ENCODE results near the gene OR7G3.

The OR7G3 gene

GRCh38 chr19:9109959-9110358 lies 16.8 kb downstream of the OR7G3 start:
- Histone ChIP-seq H3K27ac (ENCODE audit: low read length) (no peak overlapping the region), H3K36me3 (ENCODE audit: insufficient read depth, low read length) (no peaks in the 10 kb centered on the region), H3K27me3 (ENCODE audit: insufficient read depth, low read length, poor library complexity) (no peaks in the 10 kb centered on the region), H2AFZ (ENCODE audit: low read depth, low read length) (no peak overlapping the region), H3K79me2 (ENCODE audit: insufficient read depth, low read length) (no peaks in the 10 kb centered on the region), H3K9ac (ENCODE audit: low read depth, low read length) (no peak overlapping the region), H4K20me1 (ENCODE audit: insufficient read depth, low read length) (no peaks in the 10 kb centered on the region), H3K4me2 (ENCODE audit: insufficient read depth, low read length) (no peak overlapping the region), H3K4me1 (ENCODE audit: insufficient read depth, low read length) (no peaks in the 10 kb centered on the region), H3K4me3 (ENCODE audit: low read depth in 1 of 2, low read length in 2 of 2) (no peak overlapping the region), H3K9me3 (ENCODE audit: insufficient read depth, low read length, severe bottlenecking) (no peaks in the 10 kb centered on the region)
- TF ChIP-seq CTCF (IDR thresholded peaks at IDR 0.05; ENCODE audit: borderline replicate concordance, extremely low read depth, low read length, poor library complexity, severe bottlenecking) (no peak), EZH2 (IDR thresholded peaks at IDR 0.05; ENCODE audit: borderline replicate concordance, low read depth, low read length, severe bottlenecking) (no peak)
- DNase-seq (no peak), ATAC-seq (ENCODE audit: insufficient read depth, low read depth) (no peak)

GRCh38 chr19:9107375-9107774 lies 19.4 kb downstream of the OR7G3 start, which contains the start of gene OR7G2:
TSS of gene OR7G2 (minus strand) at chr19:9107475. CDS start at chr19:9103243, 4,232 bp downstream.
- TF ChIP-seq CTCF (IDR thresholded peaks at IDR 0.05; ENCODE audit: borderline replicate concordance, extremely low read depth, low read length, poor library complexity, severe bottlenecking): no peak
- no peak for TF ChIP-seq EZH2 (IDR thresholded peaks at IDR 0.05; ENCODE audit: borderline replicate concordance, low read depth, low read length, severe bottlenecking)
- Histone ChIP-seq H3K4me3 (ENCODE audit: low read depth in 1 of 2, low read length in 2 of 2) (no peak within 1 kb of the TSS), H3K27ac (ENCODE audit: low read length) (no peak within 1 kb of the TSS), H3K36me3 (ENCODE audit: insufficient read depth, low read length) (no peaks in the 10 kb centered on the region), H3K79me2 (ENCODE audit: insufficient read depth, low read length) (no peaks in the 10 kb centered on the region), H4K20me1 (ENCODE audit: insufficient read depth, low read length) (no peaks in the 10 kb centered on the region), H3K4me2 (ENCODE audit: insufficient read depth, low read length) (no peak within 1 kb of the TSS), H3K27me3 (ENCODE audit: insufficient read depth, low read length, poor library complexity) (no peaks in the 10 kb centered on the region), H2AFZ (ENCODE audit: low read depth, low read length) (no peak within 1 kb of the TSS), H3K4me1 (ENCODE audit: insufficient read depth, low read length) (no peaks in the 10 kb centered on the region), H3K9ac (ENCODE audit: low read depth, low read length) (no peak within 1 kb of the TSS), H3K9me3 (ENCODE audit: insufficient read depth, low read length, severe bottlenecking) (no peaks in the 10 kb centered on the region)
- ATAC-seq (ENCODE audit: insufficient read depth, low read depth) (no peak), DNase-seq (no peak)

GRCh38 chr19:9086761-9087160 lies 40.0 kb downstream of the OR7G3 start, which contains the start of gene OR1M1:
TSS of gene OR1M1 (plus strand) at chr19:9087061. CDS start at chr19:9093245, 6,184 bp downstream.
- no peak within 1 kb of the TSS for H3K4me3 ChIP-seq (ENCODE audit: low read depth in 1 of 2, low read length in 2 of 2)

More at GRCh38 chr19:9086761-9087160, 40.0 kb downstream of the OR7G3 start, which contains the start of gene OR1M1:
- no peak for DNase-seq
- H3K9ac ChIP-seq (ENCODE audit: low read depth, low read length): no peak within 1 kb of the TSS
- no peak within 1 kb of the TSS for H2AFZ ChIP-seq (ENCODE audit: low read depth, low read length)
- no peaks in the 10 kb centered on the region for H3K79me2 ChIP-seq (ENCODE audit: insufficient read depth, low read length)
- no peak for TF ChIP-seq CTCF (IDR thresholded peaks at IDR 0.05; ENCODE audit: borderline replicate concordance, extremely low read depth, low read length, poor library complexity, severe bottlenecking)
- no peak for TF ChIP-seq EZH2 (IDR thresholded peaks at IDR 0.05; ENCODE audit: borderline replicate concordance, low read depth, low read length, severe bottlenecking)
- H4K20me1 ChIP-seq (ENCODE audit: insufficient read depth, low read length): no peaks in the 10 kb centered on the region
- no peaks in the 10 kb centered on the region for H3K9me3 ChIP-seq (ENCODE audit: insufficient read depth, low read length, severe bottlenecking)
- H3K4me1 ChIP-seq (ENCODE audit: insufficient read depth, low read length): no peaks in the 10 kb centered on the region
- H3K36me3 ChIP-seq (ENCODE audit: insufficient read depth, low read length): no peaks in the 10 kb centered on the region
- ATAC-seq (ENCODE audit: insufficient read depth, low read depth): no peak
- no peak within 1 kb of the TSS for H3K4me2 ChIP-seq (ENCODE audit: insufficient read depth, low read length)
- no peak within 1 kb of the TSS for H3K27ac ChIP-seq (ENCODE audit: low read length)
- H3K27me3 ChIP-seq (ENCODE audit: insufficient read depth, low read length, poor library complexity): no peaks in the 10 kb centered on the region
